HUES64 (cell line): Measurements from ENCODE around the gene HOXD10.

Experiments
- H3K27ac ChIP-seq: 2 replicates; pipeline ENCODE4 v1.7.0; 2013; ENCODE audit warnings: low read depth, low read length, inconsistent platforms
- H3K27me3 ChIP-seq: 2 replicates; pipeline ENCODE4 v1.6.1; 2013; ENCODE audit warnings: mild to moderate bottlenecking, low read length; ENCODE audit not compliant: insufficient read depth
- H3K36me3 ChIP-seq: 2 replicates; pipeline ENCODE4 v1.6.1; 2013; ENCODE audit warnings: mild to moderate bottlenecking, low read length; ENCODE audit not compliant: insufficient read depth
- H3K4me1 ChIP-seq: 2 replicates; pipeline ENCODE4 v1.6.1; 2013; ENCODE audit warnings: mild to moderate bottlenecking, low read length, moderate library complexity; ENCODE audit not compliant: insufficient read depth
- H3K4me3 ChIP-seq: 2 replicates; pipeline ENCODE4 v1.5.1; 2013; ENCODE audit warnings: mild to moderate bottlenecking, low read length, moderate library complexity
- H3K9ac ChIP-seq: 2 replicates; pipeline ENCODE4 v1.6.1; 2013; ENCODE audit warnings: mild to moderate bottlenecking, low read depth, low read length
- H3K9me3 ChIP-seq: 2 replicates; pipeline ENCODE4 v1.6.1; 2013; ENCODE audit warnings: low read depth, low read length; ENCODE audit not compliant: insufficient read depth
- WGBS: fragments of 150-250, 120-280 bp; methylation state at CpG from one replicate; pipeline ENCODE4 v1.1.7; 2013; ENCODE audit warnings: missing lambda C conversion rate; 5-methylcytosine and 5-hydroxymethylcytosine counted together

HOXD10 gene

DNA sequence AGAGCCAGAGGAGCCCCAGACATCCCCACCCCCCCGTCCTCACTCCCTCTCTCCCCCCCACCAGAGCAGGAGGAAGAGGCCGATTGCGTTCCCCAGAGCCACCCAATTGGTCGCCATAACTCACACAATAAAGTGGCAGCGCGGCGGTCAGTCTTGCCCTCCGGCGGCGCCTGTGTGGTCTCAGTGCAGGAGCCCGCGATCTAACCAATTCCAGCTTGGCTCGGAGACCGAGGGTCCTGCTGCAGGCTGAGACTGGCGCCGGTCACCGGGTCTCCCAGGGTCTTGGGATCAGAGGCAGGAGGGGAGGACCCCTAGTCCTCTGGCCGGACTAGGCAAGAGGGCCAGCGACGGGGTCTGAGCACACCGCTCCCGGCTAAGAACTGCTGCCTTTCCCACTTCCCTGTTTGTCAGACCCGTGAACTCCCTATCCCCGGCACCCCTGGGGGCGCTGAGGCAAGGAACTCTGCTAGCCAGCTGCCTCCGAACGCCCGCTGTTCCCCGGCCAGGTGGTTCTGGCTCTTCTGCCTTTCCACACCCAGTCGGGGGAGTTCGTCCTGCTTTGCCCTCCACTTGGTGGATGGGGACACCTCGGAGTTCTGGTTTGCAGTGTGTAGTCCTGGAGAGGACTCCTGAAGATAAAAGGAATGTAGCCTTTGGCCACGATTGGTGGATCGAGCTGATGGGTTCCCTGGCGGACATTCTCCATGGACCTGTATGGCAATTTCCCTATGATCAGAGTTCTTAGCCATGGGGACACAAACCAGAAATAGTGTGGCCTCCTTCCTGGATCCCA is 18.0 kb upstream of the HOXD10 start:
- Histone ChIP-seq H3K4me1 (peaks cover 19% of the 10 kb centered on the region), H3K4me3 (peak overlapping the region; percentile 29; the same call in 1 of the 2 replicates), H3K27me3 (peaks cover 100% of the 10 kb centered on the region), H3K36me3 (no peaks in the 10 kb centered on the region), H3K9me3 (no peaks in the 10 kb centered on the region), H3K9ac (no peak overlapping the region), H3K27ac (no peak overlapping the region)
- 1% methylated on average over 35 of the region's 35 CpGs for WGBS

- Histone ChIP-seq H3K9me3 (no peaks in the 10 kb centered on the region), H3K9ac (no peak overlapping the region), H3K4me3 (no peak overlapping the region), H3K27me3 (peaks cover 100% of the 10 kb centered on the region), H3K4me1 (peaks cover 23% of the 10 kb centered on the region), H3K36me3 (no peaks in the 10 kb centered on the region), H3K27ac (no peak overlapping the region)
- 3% methylated on average over 30 of the region's 30 CpGs for WGBS
Observed at GRCh38 chr2:176099159-176099727, 17.3 kb upstream of the HOXD10 start.

GRCh38 chr2:176099728-176100546 is 16.6 kb upstream of the HOXD10 start, which contains the start of gene HOXD12:
TSS of gene HOXD12 (plus strand) at chr2:176099795. CDS start at chr2:176099802, 7 bp downstream.
- Histone ChIP-seq H3K27me3 (peaks cover 100% of the 10 kb centered on the region), H3K4me1 (peaks cover 19% of the 10 kb centered on the region), H3K4me3 (peak within 1 kb of the TSS; percentile 29; the same call in 1 of the 2 replicates), H3K9me3 (no peaks in the 10 kb centered on the region), H3K27ac (no peak within 1 kb of the TSS), H3K9ac (no peak within 1 kb of the TSS), H3K36me3 (no peaks in the 10 kb centered on the region)
- WGBS: 2% methylated on average over 70 of the region's 70 CpGs

- Histone ChIP-seq H3K27me3 (peaks cover 100% of the 10 kb centered on the region), H3K4me1 (peaks cover 19% of the 10 kb centered on the region), H3K4me3 (no peak overlapping the region), H3K27ac (no peak overlapping the region), H3K9me3 (no peaks in the 10 kb centered on the region), H3K36me3 (no peaks in the 10 kb centered on the region), H3K9ac (no peak overlapping the region)
- 7% methylated on average over 28 of the region's 28 CpGs for WGBS
Observed at GRCh38 chr2:176100547-176101140, 15.9 kb upstream of the HOXD10 start.

DNA sequence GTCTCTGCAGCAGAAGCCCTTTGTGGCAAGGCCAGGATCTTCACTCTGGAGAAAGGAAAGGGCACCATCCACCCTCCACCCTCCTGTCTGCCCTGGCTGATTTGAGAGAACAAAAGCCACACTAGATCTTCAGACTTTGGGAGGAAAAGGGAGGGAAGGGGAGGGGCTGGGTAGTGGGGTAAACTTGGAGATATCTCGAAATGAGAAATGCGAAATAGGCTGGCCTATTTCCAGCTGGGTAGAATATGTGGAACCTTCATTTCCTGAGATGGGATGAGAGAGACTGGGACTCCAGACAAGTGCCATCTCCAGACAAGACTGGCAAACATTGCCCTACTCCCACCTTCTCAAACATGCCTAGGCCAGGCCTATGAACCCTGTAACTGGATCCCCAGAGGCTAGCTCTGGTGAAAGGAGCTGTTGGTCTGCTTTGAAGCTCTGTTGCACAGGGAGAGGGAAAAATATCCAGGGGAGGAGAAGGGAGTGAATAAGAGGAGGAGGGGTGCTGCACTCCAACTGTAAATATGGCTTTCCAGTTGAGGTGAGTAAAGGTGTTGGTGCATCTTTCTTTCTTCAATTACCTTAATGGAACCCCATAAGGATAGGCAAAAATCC is 15.3 kb upstream of the HOXD10 start:
- Histone ChIP-seq H3K4me3 (no peak overlapping the region), H3K36me3 (no peaks in the 10 kb centered on the region), H3K27ac (no peak overlapping the region), H3K9me3 (no peaks in the 10 kb centered on the region), H3K4me1 (peaks cover 16% of the 10 kb centered on the region), H3K9ac (no peak overlapping the region), H3K27me3 (peaks cover 100% of the 10 kb centered on the region)
- 25% methylated on average over 2 of the region's 2 CpGs for WGBS

- peaks cover 100% of the 10 kb centered on the region for H3K27me3 ChIP-seq
- peaks cover 12% of the 10 kb centered on the region for H3K4me1 ChIP-seq
- H3K4me3 ChIP-seq: no peak overlapping the region
- H3K9me3 ChIP-seq: no peaks in the 10 kb centered on the region
- WGBS: 34% methylated on average over 5 of the region's 5 CpGs
- no peaks in the 10 kb centered on the region for H3K36me3 ChIP-seq
- H3K27ac ChIP-seq: no peak overlapping the region
- H3K9ac ChIP-seq: no peak overlapping the region
Observed at GRCh38 chr2:176101842-176102241, 14.7 kb upstream of the HOXD10 start.

GRCh38 chr2:176102309-176102866 is 14.2 kb upstream of the HOXD10 start:
- Histone ChIP-seq H3K27me3 (peaks cover 100% of the 10 kb centered on the region), H3K27ac (no peak overlapping the region), H3K36me3 (no peaks in the 10 kb centered on the region), H3K9me3 (no peaks in the 10 kb centered on the region), H3K4me1 (peaks cover 13% of the 10 kb centered on the region; the same call in 1 of the 2 replicates), H3K4me3 (no peak overlapping the region), H3K9ac (no peak overlapping the region)
- 24% methylated on average over 7 of the region's 7 CpGs for WGBS

- Histone ChIP-seq H3K4me3 (no peak overlapping the region), H3K4me1 (peaks cover 13% of the 10 kb centered on the region; the same call in 1 of the 2 replicates), H3K36me3 (no peaks in the 10 kb centered on the region), H3K27ac (no peak overlapping the region), H3K27me3 (peaks cover 99% of the 10 kb centered on the region), H3K9ac (no peak overlapping the region), H3K9me3 (no peaks in the 10 kb centered on the region)
- 2% methylated on average over 4 of the region's 7 CpGs for WGBS
Observed at GRCh38 chr2:176103194-176103593, 13.4 kb upstream of the HOXD10 start.

DNA sequence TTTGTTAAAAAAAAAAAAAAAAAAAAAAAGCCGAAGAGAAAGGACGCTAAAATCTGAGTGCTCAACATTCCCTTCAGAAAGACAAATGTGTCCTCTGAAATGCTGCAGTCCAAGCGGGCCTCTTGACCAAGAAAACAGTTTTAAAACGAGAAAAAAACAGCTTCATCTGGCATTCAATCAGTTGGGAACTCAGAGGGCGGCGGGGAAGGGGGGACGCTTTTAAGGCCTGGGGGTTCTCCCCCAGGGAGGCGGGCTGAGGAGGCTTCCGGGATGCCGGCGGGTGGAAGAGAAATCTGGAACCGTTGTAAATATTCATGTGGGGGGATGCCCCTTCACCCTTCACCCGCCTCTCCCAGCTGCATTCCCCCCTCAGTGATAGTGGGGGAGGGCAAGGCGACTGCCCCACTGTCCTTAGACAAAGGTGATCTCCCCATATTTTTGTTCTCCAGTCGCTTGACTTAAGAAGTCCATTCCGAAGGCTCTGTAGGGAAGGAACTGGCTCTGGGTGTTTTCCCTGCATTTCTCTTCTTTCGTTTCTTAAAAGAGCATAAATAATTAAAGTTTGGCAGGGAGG is 12.7 kb upstream of the HOXD10 start:
- H3K36me3 ChIP-seq: no peaks in the 10 kb centered on the region
- H3K9me3 ChIP-seq: no peaks in the 10 kb centered on the region
- peaks cover 9% of the 10 kb centered on the region; the same call in 1 of the 2 replicates for H3K4me1 ChIP-seq
- WGBS: 3% methylated on average over 13 of the region's 17 CpGs
- H3K27me3 ChIP-seq: peaks cover 99% of the 10 kb centered on the region
- no peak overlapping the region for H3K4me3 ChIP-seq
- no peak overlapping the region for H3K9ac ChIP-seq
- no peak overlapping the region for H3K27ac ChIP-seq
